Common myeloid progenitor, CD34-positive (primary cell): ENCODE measurements around the gene DPEP1.
"Not testable (repeated sequence)": the region's sequence is repeated elsewhere in the genome, so short reads cannot be mapped to it uniquely, and the experiment has no call there.

Experiments used
- CTCF ChIA-PET: fragments of 350-600 bp; sonication (Branson Sonifier 250); formaldehyde crosslinking; loops from one replicate; lab custom pipeline; 2021; ENCODE audit warnings: antibody characterized with exemption; lab: Charles Lee
- POLR2A ChIA-PET: fragments of 350-600 bp; sonication (Branson Sonifier 250); formaldehyde crosslinking; loops from one replicate; lab custom pipeline; 2021; ENCODE audit warnings: antibody characterized with exemption; lab: Charles Lee
- DNase-seq, 3 donors: peaks; one replicate each; pipeline versions ENCODE4 v3.0.0 to v3.0.0-alpha.2; 2013
- H3K27ac ChIP-seq, 2 experiments: 1 replicate in 1 of 2; 2 replicates in 1 of 2; pipeline ENCODE4 v1.7.0; 2013; ENCODE audit warnings: inconsistent platforms in 2 of 2, low read length in 2 of 2, mild to moderate bottlenecking in 2 of 2, low read depth in 1 of 2, moderate library complexity in 1 of 2; ENCODE audit not compliant: severe bottlenecking in 2 of 2, insufficient read depth in 1 of 2, poor library complexity in 1 of 2
- H3K27me3 ChIP-seq, 5 experiments: replicated peaks in 2 of 5; 1 replicate in 3 of 5; 2 replicates in 2 of 5; pipeline versions ENCODE4 v1.6.1 to v1.7.0; 2013; ENCODE audit warnings: low read length in 4 of 5, mild to moderate bottlenecking in 2 of 5, moderate library complexity in 2 of 5, inconsistent platforms in 1 of 5; ENCODE audit not compliant: insufficient read depth in 5 of 5, control insufficient read depth in 4 of 5
- H3K36me3 ChIP-seq, 4 experiments: 1 replicate in 2 of 4; 2 replicates in 2 of 4; pipeline versions ENCODE4 v1.6.1 to v1.7.0; 2013; ENCODE audit warnings: low read length in 3 of 4, control low read depth in 1 of 4, mild to moderate bottlenecking in 1 of 4; ENCODE audit not compliant: control insufficient read depth in 4 of 4, insufficient read depth in 4 of 4
- H3K4me1 ChIP-seq, 4 experiments: 1 replicate in 3 of 4; 2 replicates in 1 of 4; pipeline versions ENCODE4 v1.6.1 to v1.7.1; 2013; ENCODE audit warnings: low read length in 3 of 4, mild to moderate bottlenecking in 3 of 4, control low read depth in 1 of 4, inconsistent platforms in 1 of 4, moderate library complexity in 1 of 4; ENCODE audit not compliant: control insufficient read depth in 4 of 4, insufficient read depth in 4 of 4; ENCODE audit errors: control extremely low read depth in 1 of 4
- H3K4me3 ChIP-seq, 7 experiments: 1 replicate in 4 of 7; 2 replicates in 3 of 7; pipeline versions ENCODE4 v1.5.1 to v1.7.0; 2013; ENCODE audit warnings: mild to moderate bottlenecking in 7 of 7, low read length in 6 of 7, moderate library complexity in 6 of 7, inconsistent platforms in 2 of 7, low read depth in 2 of 7, control low read depth in 1 of 7; ENCODE audit not compliant: insufficient read depth in 4 of 7, control insufficient read depth in 1 of 7; ENCODE audit errors: extremely low read depth in 1 of 7
- H3K9me3 ChIP-seq, 5 experiments: 1 replicate in 4 of 5; 2 replicates in 1 of 5; pipeline versions ENCODE4 v1.6.1 to v1.7.1; 2013; ENCODE audit warnings: low read length in 4 of 5, mild to moderate bottlenecking in 2 of 5, inconsistent platforms in 1 of 5, low read depth in 1 of 5, moderate library complexity in 1 of 5; ENCODE audit not compliant: control insufficient read depth in 4 of 5, insufficient read depth in 2 of 5; ENCODE audit errors: control extremely low read depth in 1 of 5
- WGBS: methylation state at CpG from one replicate; pipeline ENCODE4 v1.1.5; 2013; ENCODE audit not compliant: insufficient coverage; 5-methylcytosine and 5-hydroxymethylcytosine counted together

DPEP1 gene

GRCh38 chr16:89660146-89660545, 46.7 kb downstream of the DPEP1 start:
- POLR2A ChIA-PET = no interaction called here
- WGBS = 97% methylated on average over 7 of the region's 7 CpGs

GRCh38 chr16:89661215-89661614, 47.8 kb downstream of the DPEP1 start:
- CTCF ChIA-PET = no interaction called here
- no peak for DNase-seq
- Histone ChIP-seq H3K27me3 (no peaks in the 10 kb centered on the region), H3K4me1 (peaks cover 8 to 21% (median 16%) of the 10 kb centered on the region in 4 experiments), H3K36me3 (peaks cover 0 to 26% (median 20%) of the 10 kb centered on the region in 4 experiments), H3K4me3 (no peak overlapping the region), H3K27ac (no peak overlapping the region), H3K9me3 (no peaks in the 10 kb centered on the region)
- WGBS = 92% methylated on average over 8 of the region's 9 CpGs
- POLR2A ChIA-PET = no interaction called here

More at GRCh38 chr16:89660146-89660545, 46.7 kb downstream of the DPEP1 start:
- CTCF ChIA-PET = interaction anchor here (0.9 kb wide), 1 partner anchor 40 kb away, joined by 3 read pairs; no protein-coding TSS in a partner anchor
- Histone ChIP-seq H3K4me3 (no peak overlapping the region), H3K27me3 (no peaks in the 10 kb centered on the region), H3K27ac (no peak overlapping the region), H3K9me3 (no peaks in the 10 kb centered on the region), H3K4me1 (peaks cover 9 to 24% (median 19%) of the 10 kb centered on the region in 4 experiments), H3K36me3 (peaks cover 0 to 26% (median 20%) of the 10 kb centered on the region in 4 experiments)
- DNase-seq = no peak

- not testable (repeated sequence) for H3K9me3 ChIP-seq
- WGBS = 97% methylated on average over 5 of the region's 11 CpGs
- CTCF ChIA-PET = interaction anchor here (1.3 kb wide), 1 partner anchor 49 kb away, joined by 3 read pairs; no protein-coding TSS in a partner anchor
Observed at GRCh38 chr16:89664238-89664637, 50.8 kb downstream of the DPEP1 start.

GRCh38 chr16:89667000-89667399, 53.6 kb downstream of the DPEP1 start:
- CTCF ChIA-PET, POLR2A ChIA-PET, H3K27ac ChIP-seq, H3K9me3 ChIP-seq, H3K36me3 ChIP-seq, H3K27me3 ChIP-seq, H3K4me3 ChIP-seq: not testable (repeated sequence)
- peak in 1 of 3 donors; percentile 28 for DNase-seq
- 92% methylated on average over 2 of the region's 7 CpGs for WGBS
- peaks cover 0 to 19% (median 15%) of the 10 kb centered on the region in 4 experiments for H3K4me1 ChIP-seq

More at GRCh38 chr16:89664238-89664637, 50.8 kb downstream of the DPEP1 start:
- H3K36me3 ChIP-seq = peaks cover 0 to 26% (median 20%) of the 10 kb centered on the region in 4 experiments
- peaks cover 0 to 16% (median 11%) of the 10 kb centered on the region in 4 experiments for H3K4me1 ChIP-seq
- H3K27me3 ChIP-seq, H3K4me3 ChIP-seq, POLR2A ChIA-PET, H3K27ac ChIP-seq, DNase-seq: not testable (repeated sequence)

- peaks cover 0 to 8% (median 6%) of the 10 kb centered on the region in 4 experiments for H3K36me3 ChIP-seq
- CTCF ChIA-PET = interaction anchor here (0.9 to 1.5 kb wide), 2 partner anchors 32 to 92 kb away, joined by 4 to 6 read pairs; partner anchors contain the start of gene CPNE7
- POLR2A ChIA-PET = interaction anchor here (1.5 kb wide), 1 partner anchor 9 kb away, joined by 6 read pairs; the partner anchor contains the start of genes CHMP1A and SPATA33
- H3K4me3 ChIP-seq = no peak overlapping the region
- H3K27ac ChIP-seq = no peak overlapping the region
- peaks cover 0 to 19% (median 15%) of the 10 kb centered on the region in 4 experiments for H3K4me1 ChIP-seq
- WGBS = 86% methylated on average over 9 of the region's 9 CpGs
- H3K27me3 ChIP-seq = no peaks in the 10 kb centered on the region
- peaks cover 0 to 4% (median 0%) of the 10 kb centered on the region in 5 experiments for H3K9me3 ChIP-seq
- no peak for DNase-seq
Observed at GRCh38 chr16:89667633-89668032, 54.2 kb downstream of the DPEP1 start.

- H3K9me3 ChIP-seq = peaks cover 0 to 4% (median 0%) of the 10 kb centered on the region in 5 experiments
- H3K27ac ChIP-seq = peak overlapping the region in 1 of 2 experiments; percentile 43
- peaks cover 0 to 19% (median 15%) of the 10 kb centered on the region in 4 experiments for H3K4me1 ChIP-seq
- POLR2A ChIA-PET = interaction anchor here (1.2 to 1.5 kb wide), 2 partner anchors 11 to 18 kb away, joined by 6 read pairs; partner anchors contain the start of genes CDK10, CHMP1A and SPATA33
- no peak for DNase-seq
- peaks cover 0 to 3% (median 3%) of the 10 kb centered on the region in 4 experiments for H3K36me3 ChIP-seq
- WGBS = 46% methylated on average over 5 of the region's 5 CpGs
- CTCF ChIA-PET = interaction anchor here (0.7 to 1.5 kb wide), 4 partner anchors 13 to 193 kb away, joined by 3 to 6 read pairs (median 4); no protein-coding TSS in a partner anchor
- peak overlapping the region in 4 of 7 experiments; percentile 16 to 71 (median 42) for H3K4me3 ChIP-seq
- no peaks in the 10 kb centered on the region for H3K27me3 ChIP-seq
Observed at GRCh38 chr16:89668790-89669158, 55.3 kb downstream of the DPEP1 start.

GRCh38 chr16:89669755-89670154, 56.3 kb downstream of the DPEP1 start:
- peaks cover 0 to 19% (median 15%) of the 10 kb centered on the region in 4 experiments for H3K4me1 ChIP-seq
- H3K27ac ChIP-seq = no peak overlapping the region
- H3K36me3 ChIP-seq = peaks cover 0 to 2% (median 0%) of the 10 kb centered on the region in 4 experiments
- no peak for DNase-seq
- H3K9me3 ChIP-seq = peaks cover 0 to 4% (median 0%) of the 10 kb centered on the region in 5 experiments
- ChIA-PET POLR2A (no interaction called here), CTCF (no interaction called here)
- H3K4me3 ChIP-seq = no peak overlapping the region
- no peaks in the 10 kb centered on the region for H3K27me3 ChIP-seq
- WGBS = 98% methylated on average over 8 of the region's 13 CpGs
